GM23338 (cell line): Measurements from ENCODE around the gene ELAVL3. TPM values are rescaled to one million over a fixed set of nuclear protein-coding genes. Genes with fewer than 3 reads are reported as not detected.

Source experiments
- ATAC-seq: fragments of 200-7000 bp; cut with Tn5 transposase; 3 replicates; pipeline ENCODE4 v1.9.1; 2020
- DNase-seq: peaks from one replicate; pipeline ENCODE4 v3.0.0-alpha.2; 2015; ENCODE audit warnings: low spot score
- H2AFZ ChIP-seq: fragments of 200-600 bp; sonication (generic); 2 replicates; pipeline ENCODE4 v1.8.0; 2016; ENCODE audit warnings: antibody characterized with exemption, mild to moderate bottlenecking, moderate library complexity
- H3F3A ChIP-seq: fragments of 200-600 bp; sonication (generic); replicated peaks from 2 replicates; pipeline ENCODE4 v1.8.0; 2017; ENCODE audit warnings: antibody characterized with exemption, mixed run types, low read depth
- H3K27ac ChIP-seq: fragments of 200-600 bp; sonication (generic); 2 replicates; pipeline ENCODE4 v1.6.1; 2016; ENCODE audit warnings: low read depth
- H3K27me3 ChIP-seq: fragments of 200-600 bp; sonication (generic); 2 replicates; pipeline ENCODE4 v1.8.0; 2016; ENCODE audit warnings: mild to moderate bottlenecking, mixed run types, moderate library complexity; ENCODE audit not compliant: insufficient read depth
- H3K36me3 ChIP-seq: fragments of 200-600 bp; sonication (generic); 2 replicates; pipeline ENCODE4 v1.8.0; 2016; ENCODE audit warnings: mild to moderate bottlenecking; ENCODE audit not compliant: insufficient read depth
- H3K4me1 ChIP-seq: fragments of 200-600 bp; sonication (generic); 2 replicates; pipeline ENCODE4 v1.8.0; 2016; ENCODE audit warnings: mild to moderate bottlenecking, moderate library complexity; ENCODE audit not compliant: insufficient read depth
- H3K4me2 ChIP-seq: fragments of 200-600 bp; sonication (generic); 2 replicates; pipeline ENCODE4 v1.7.1; 2017; ENCODE audit warnings: mixed run types
- H3K4me3 ChIP-seq: fragments of 200-600 bp; sonication (generic); 2 replicates; pipeline ENCODE4 v1.6.1; 2016; ENCODE audit warnings: mixed run types
- H3K79me2 ChIP-seq: fragments of 200-600 bp; sonication (generic); replicated peaks from 2 replicates; pipeline ENCODE4 v1.8.0; 2017; ENCODE audit warnings: mild to moderate bottlenecking; ENCODE audit not compliant: insufficient read depth
- H3K9me2 ChIP-seq: fragments of 200-600 bp; sonication (generic); 2 replicates; pipeline ENCODE4 v1.8.0; 2017; ENCODE audit not compliant: insufficient read depth
- H4K20me1 ChIP-seq: fragments of 200-600 bp; sonication (generic); replicated peaks from 2 replicates; pipeline ENCODE4 v1.8.0; 2017; ENCODE audit warnings: mild to moderate bottlenecking; ENCODE audit not compliant: insufficient read depth
- H3K27ac Mint-ChIP-seq: 2 replicates; pipeline ENCODE4 v1.8.0; 2020; ENCODE audit warnings: inconsistent platforms, mild to moderate bottlenecking, moderate library complexity, mixed read lengths
- H3K27me3 Mint-ChIP-seq: 3 replicates; pipeline ENCODE4 v1.8.0; 2022; ENCODE audit warnings: low read depth, mild to moderate bottlenecking, moderate library complexity, mixed read lengths, inconsistent platforms; ENCODE audit not compliant: insufficient read depth, poor library complexity
- H3K36me3 Mint-ChIP-seq: 3 replicates; pipeline ENCODE4 v1.8.0; 2021; ENCODE audit warnings: low read depth, mild to moderate bottlenecking, inconsistent platforms, moderate library complexity, mixed read lengths
- H3K4me1 Mint-ChIP-seq: 3 replicates; pipeline ENCODE4 v1.8.0; 2020; ENCODE audit warnings: mild to moderate bottlenecking, inconsistent platforms, mixed read lengths
- H3K4me3 Mint-ChIP-seq: 3 replicates; pipeline ENCODE4 v1.8.0; 2021; ENCODE audit warnings: moderate library complexity, mild to moderate bottlenecking, inconsistent platforms, mixed read lengths
- H3K9me3 Mint-ChIP-seq: 3 replicates; pipeline ENCODE4 v1.8.0; 2020; ENCODE audit warnings: moderate library complexity, mild to moderate bottlenecking, inconsistent platforms, mixed read lengths
- CREB1 ChIP-seq: fragments of 250-450 bp; sonication (Bioruptor Pico); IDR thresholded peaks from 2 replicates; pipeline ENCODE4 v1.5.0; 2020; ENCODE audit warnings: low read depth, mild to moderate bottlenecking, moderate library complexity
- EZH2 ChIP-seq: fragments of 200-600 bp; sonication (generic); IDR thresholded peaks from one replicate; pipeline ENCODE4 v1.8.0; 2017; ENCODE audit warnings: antibody characterized with exemption, mild to moderate bottlenecking, low read depth; ENCODE audit not compliant: unreplicated experiment
- EZH2phosphoT487 ChIP-seq: fragments of 200-600 bp; sonication (generic); IDR thresholded peaks from one replicate; pipeline ENCODE4 v1.8.1; 2018; ENCODE audit warnings: antibody characterized with exemption; ENCODE audit not compliant: unreplicated experiment
- JUNB ChIP-seq: IDR thresholded peaks from one replicate; pipeline ENCODE4 v1.6.1; 2016; ENCODE audit warnings: antibody characterized with exemption; ENCODE audit not compliant: unreplicated experiment
- POLR2AphosphoS5 ChIP-seq: IDR thresholded peaks from 2 replicates; pipeline ENCODE4 v1.6.1; 2016; ENCODE audit warnings: antibody characterized with exemption, low read depth
- STAT1 ChIP-seq: IDR thresholded peaks from one replicate; pipeline ENCODE4 v1.6.1; 2016; ENCODE audit warnings: antibody characterized with exemption; ENCODE audit not compliant: unreplicated experiment
- ZNF114 ChIP-seq: fragments of 250-450 bp; sonication (Bioruptor Pico); IDR thresholded peaks from 2 replicates; pipeline ENCODE4 v1.5.0; 2020; ENCODE audit warnings: mild to moderate bottlenecking, moderate library complexity
- ZNF331 ChIP-seq: fragments of 250-450 bp; sonication (Bioruptor Pico); IDR thresholded peaks from 2 replicates; pipeline ENCODE4 v1.5.0; 2020; ENCODE audit warnings: low read depth, mild to moderate bottlenecking, moderate library complexity
- polyA plus RNA-seq: library from polyadenylated mRNA; unstranded; fragments of >200 nt; fragmentation: Nextera tagmentation; extraction: Ambion mirVana; gene quantifications from 2 replicates; pipeline ENCODE4 v1.2.1, GENCODE V29; 2016
- total RNA-seq: library from RNA; depleted of rRNA; stranded (reverse); fragments of >200 nt; shearing (Covaris generic); gene quantifications from 2 replicates; pipeline ENCODE4 v1.2.3, GENCODE V29; 2014
- TF ChIP-seq, protein P1 (sequence below): IDR thresholded peaks from 2 replicates; pipeline ENCODE4 v1.6.1; 2016; ENCODE audit warnings: antibody characterized with exemption
- TF ChIP-seq, protein P2 (sequence below), 2 experiments: fragments of 200-600 bp in 1 of 2; sonication (generic) in 1 of 2; conservative IDR thresholded peaks; 2 replicates each; pipeline versions ENCODE4 v1.5.1 to v1.6.1; 2016 to 2017; ENCODE audit warnings: antibody characterized with exemption in 2 of 2, low read depth in 2 of 2, mild to moderate bottlenecking in 2 of 2, moderate library complexity in 1 of 2
- TF ChIP-seq, protein P3 (sequence below): fragments of 250-450 bp; sonication (Bioruptor Pico); IDR thresholded peaks from 2 replicates; pipeline ENCODE4 v1.5.0; 2020; ENCODE audit warnings: mild to moderate bottlenecking, moderate library complexity
- TF ChIP-seq, protein P4 (sequence below): IDR thresholded peaks from one replicate; pipeline ENCODE4 v1.6.1; 2018; ENCODE audit warnings: antibody characterized with exemption; ENCODE audit not compliant: unreplicated experiment

Gene ELAVL3
- total and polyA plus RNA-seq, 2 experiments from 2014 or later: 0.45 to 1.2 TPM

DNA sequence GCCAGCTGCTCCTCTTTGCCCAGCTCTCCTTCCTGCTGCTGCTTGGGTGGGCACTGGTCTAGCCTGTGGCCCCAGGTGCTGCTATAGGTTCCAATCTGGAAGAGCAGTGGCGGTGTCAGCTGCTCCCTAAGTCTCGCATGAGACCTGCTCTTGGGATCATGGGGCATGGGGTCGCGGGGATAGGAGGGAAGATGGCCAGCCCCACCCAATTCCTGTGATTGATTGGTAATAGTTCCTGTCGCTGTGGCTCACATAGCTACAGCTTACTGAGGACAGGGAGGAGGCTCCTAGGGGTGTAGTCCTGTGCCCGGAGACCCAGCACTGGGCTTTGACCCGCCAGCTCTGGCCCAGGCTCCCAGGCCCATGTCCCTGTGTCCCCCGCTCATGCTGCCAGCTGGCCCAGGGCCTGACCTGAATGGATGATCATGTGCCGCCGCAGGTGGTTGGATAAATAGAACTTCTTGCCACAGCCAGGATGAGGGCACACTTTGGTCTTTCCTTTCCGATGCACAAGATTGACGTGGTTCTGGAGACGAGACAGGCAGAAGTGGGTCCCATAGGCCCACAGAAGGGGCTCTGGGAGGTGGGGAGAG is 4.5 kb upstream of the ELAVL3 start:
- ATAC-seq (no peak), DNase-seq (peak; percentile 51)
- Mint-ChIP-seq H3K4me1 (peaks cover 6% of the 10 kb centered on the region), H3K27me3 (peaks cover 35% of the 10 kb centered on the region), H3K36me3 (no peaks in the 10 kb centered on the region), H3K4me3 (no peak overlapping the region), H3K9me3 (peaks cover 4% of the 10 kb centered on the region; the same call in 1 of the 3 replicates), H3K27ac (no peak overlapping the region)
- Histone ChIP-seq H3K27me3 (peaks cover 27% of the 10 kb centered on the region), H3K4me1 (peaks cover 8% of the 10 kb centered on the region), H3K4me2 (no peak overlapping the region), H3K9me2 (no peaks in the 10 kb centered on the region), H3K36me3 (no peaks in the 10 kb centered on the region), H3K27ac (no peak overlapping the region), H3K4me3 (no peak overlapping the region), H2AFZ (no peak overlapping the region), H3F3A (peaks cover 16% of the 10 kb centered on the region), H4K20me1 (no peaks in the 10 kb centered on the region), H3K79me2 (no peaks in the 10 kb centered on the region)
- TF ChIP-seq POLR2AphosphoS5 (no peak), JUNB (no peak), EZH2 (no peak), EZH2phosphoT487 (no peak), ZNF114 (CRISPR knock-in tag) (no peak), CREB1 (CRISPR knock-in tag) (no peak), STAT1 (no peak), ZNF331 (no peak)
- TF ChIP-seq, protein P1, sequence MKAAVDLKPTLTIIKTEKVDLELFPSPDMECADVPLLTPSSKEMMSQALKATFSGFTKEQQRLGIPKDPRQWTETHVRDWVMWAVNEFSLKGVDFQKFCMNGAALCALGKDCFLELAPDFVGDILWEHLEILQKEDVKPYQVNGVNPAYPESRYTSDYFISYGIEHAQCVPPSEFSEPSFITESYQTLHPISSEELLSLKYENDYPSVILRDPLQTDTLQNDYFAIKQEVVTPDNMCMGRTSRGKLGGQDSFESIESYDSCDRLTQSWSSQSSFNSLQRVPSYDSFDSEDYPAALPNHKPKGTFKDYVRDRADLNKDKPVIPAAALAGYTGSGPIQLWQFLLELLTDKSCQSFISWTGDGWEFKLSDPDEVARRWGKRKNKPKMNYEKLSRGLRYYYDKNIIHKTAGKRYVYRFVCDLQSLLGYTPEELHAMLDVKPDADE: no peak
- TF ChIP-seq, protein P2, sequence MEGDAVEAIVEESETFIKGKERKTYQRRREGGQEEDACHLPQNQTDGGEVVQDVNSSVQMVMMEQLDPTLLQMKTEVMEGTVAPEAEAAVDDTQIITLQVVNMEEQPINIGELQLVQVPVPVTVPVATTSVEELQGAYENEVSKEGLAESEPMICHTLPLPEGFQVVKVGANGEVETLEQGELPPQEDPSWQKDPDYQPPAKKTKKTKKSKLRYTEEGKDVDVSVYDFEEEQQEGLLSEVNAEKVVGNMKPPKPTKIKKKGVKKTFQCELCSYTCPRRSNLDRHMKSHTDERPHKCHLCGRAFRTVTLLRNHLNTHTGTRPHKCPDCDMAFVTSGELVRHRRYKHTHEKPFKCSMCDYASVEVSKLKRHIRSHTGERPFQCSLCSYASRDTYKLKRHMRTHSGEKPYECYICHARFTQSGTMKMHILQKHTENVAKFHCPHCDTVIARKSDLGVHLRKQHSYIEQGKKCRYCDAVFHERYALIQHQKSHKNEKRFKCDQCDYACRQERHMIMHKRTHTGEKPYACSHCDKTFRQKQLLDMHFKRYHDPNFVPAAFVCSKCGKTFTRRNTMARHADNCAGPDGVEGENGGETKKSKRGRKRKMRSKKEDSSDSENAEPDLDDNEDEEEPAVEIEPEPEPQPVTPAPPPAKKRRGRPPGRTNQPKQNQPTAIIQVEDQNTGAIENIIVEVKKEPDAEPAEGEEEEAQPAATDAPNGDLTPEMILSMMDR (conservative IDR thresholded peaks at IDR 0.05; ENCODE audit: low read depth in 2 of 2): no peak
- TF ChIP-seq, protein P3, sequence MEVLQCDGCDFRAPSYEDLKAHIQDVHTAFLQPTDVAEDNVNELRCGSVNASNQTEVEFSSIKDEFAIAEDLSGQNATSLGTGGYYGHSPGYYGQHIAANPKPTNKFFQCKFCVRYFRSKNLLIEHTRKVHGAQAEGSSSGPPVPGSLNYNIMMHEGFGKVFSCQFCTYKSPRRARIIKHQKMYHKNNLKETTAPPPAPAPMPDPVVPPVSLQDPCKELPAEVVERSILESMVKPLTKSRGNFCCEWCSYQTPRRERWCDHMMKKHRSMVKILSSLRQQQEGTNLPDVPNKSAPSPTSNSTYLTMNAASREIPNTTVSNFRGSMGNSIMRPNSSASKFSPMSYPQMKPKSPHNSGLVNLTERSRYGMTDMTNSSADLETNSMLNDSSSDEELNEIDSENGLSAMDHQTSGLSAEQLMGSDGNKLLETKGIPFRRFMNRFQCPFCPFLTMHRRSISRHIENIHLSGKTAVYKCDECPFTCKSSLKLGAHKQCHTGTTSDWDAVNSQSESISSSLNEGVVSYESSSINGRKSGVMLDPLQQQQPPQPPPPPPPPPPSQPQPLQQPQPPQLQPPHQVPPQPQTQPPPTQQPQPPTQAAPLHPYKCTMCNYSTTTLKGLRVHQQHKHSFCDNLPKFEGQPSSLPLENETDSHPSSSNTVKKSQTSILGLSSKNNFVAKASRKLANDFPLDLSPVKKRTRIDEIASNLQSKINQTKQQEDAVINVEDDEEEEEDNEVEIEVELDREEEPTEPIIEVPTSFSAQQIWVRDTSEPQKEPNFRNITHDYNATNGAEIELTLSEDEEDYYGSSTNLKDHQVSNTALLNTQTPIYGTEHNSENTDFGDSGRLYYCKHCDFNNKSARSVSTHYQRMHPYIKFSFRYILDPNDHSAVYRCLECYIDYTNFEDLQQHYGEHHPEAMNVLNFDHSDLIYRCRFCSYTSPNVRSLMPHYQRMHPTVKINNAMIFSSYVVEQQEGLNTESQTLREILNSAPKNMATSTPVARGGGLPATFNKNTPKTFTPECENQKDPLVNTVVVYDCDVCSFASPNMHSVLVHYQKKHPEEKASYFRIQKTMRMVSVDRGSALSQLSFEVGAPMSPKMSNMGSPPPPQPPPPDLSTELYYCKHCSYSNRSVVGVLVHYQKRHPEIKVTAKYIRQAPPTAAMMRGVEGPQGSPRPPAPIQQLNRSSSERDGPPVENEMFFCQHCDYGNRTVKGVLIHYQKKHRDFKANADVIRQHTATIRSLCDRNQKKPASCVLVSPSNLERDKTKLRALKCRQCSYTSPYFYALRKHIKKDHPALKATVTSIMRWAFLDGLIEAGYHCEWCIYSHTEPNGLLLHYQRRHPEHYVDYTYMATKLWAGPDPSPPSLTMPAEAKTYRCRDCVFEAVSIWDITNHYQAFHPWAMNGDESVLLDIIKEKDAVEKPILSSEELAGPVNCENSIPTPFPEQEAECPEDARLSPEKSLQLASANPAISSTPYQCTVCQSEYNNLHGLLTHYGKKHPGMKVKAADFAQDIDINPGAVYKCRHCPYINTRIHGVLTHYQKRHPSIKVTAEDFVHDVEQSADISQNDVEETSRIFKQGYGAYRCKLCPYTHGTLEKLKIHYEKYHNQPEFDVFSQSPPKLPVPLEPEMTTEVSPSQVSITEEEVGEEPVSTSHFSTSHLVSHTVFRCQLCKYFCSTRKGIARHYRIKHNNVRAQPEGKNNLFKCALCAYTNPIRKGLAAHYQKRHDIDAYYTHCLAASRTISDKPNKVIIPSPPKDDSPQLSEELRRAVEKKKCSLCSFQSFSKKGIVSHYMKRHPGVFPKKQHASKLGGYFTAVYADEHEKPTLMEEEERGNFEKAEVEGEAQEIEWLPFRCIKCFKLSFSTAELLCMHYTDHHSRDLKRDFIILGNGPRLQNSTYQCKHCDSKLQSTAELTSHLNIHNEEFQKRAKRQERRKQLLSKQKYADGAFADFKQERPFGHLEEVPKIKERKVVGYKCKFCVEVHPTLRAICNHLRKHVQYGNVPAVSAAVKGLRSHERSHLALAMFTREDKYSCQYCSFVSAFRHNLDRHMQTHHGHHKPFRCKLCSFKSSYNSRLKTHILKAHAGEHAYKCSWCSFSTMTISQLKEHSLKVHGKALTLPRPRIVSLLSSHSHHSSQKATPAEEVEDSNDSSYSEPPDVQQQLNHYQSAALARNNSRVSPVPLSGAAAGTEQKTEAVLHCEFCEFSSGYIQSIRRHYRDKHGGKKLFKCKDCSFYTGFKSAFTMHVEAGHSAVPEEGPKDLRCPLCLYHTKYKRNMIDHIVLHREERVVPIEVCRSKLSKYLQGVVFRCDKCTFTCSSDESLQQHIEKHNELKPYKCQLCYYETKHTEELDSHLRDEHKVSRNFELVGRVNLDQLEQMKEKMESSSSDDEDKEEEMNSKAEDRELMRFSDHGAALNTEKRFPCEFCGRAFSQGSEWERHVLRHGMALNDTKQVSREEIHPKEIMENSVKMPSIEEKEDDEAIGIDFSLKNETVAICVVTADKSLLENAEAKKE: no peak
- TF ChIP-seq, protein P4, sequence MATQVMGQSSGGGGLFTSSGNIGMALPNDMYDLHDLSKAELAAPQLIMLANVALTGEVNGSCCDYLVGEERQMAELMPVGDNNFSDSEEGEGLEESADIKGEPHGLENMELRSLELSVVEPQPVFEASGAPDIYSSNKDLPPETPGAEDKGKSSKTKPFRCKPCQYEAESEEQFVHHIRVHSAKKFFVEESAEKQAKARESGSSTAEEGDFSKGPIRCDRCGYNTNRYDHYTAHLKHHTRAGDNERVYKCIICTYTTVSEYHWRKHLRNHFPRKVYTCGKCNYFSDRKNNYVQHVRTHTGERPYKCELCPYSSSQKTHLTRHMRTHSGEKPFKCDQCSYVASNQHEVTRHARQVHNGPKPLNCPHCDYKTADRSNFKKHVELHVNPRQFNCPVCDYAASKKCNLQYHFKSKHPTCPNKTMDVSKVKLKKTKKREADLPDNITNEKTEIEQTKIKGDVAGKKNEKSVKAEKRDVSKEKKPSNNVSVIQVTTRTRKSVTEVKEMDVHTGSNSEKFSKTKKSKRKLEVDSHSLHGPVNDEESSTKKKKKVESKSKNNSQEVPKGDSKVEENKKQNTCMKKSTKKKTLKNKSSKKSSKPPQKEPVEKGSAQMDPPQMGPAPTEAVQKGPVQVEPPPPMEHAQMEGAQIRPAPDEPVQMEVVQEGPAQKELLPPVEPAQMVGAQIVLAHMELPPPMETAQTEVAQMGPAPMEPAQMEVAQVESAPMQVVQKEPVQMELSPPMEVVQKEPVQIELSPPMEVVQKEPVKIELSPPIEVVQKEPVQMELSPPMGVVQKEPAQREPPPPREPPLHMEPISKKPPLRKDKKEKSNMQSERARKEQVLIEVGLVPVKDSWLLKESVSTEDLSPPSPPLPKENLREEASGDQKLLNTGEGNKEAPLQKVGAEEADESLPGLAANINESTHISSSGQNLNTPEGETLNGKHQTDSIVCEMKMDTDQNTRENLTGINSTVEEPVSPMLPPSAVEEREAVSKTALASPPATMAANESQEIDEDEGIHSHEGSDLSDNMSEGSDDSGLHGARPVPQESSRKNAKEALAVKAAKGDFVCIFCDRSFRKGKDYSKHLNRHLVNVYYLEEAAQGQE: no peak
